GM23338 (cell line): ENCODE results near the gene STON2. TPM values are rescaled to one million over a fixed set of nuclear protein-coding genes. Genes with fewer than 3 reads are reported as not detected.

Experiments
- ATAC-seq: fragments of 200-7000 bp; cut with Tn5 transposase; 3 replicates; pipeline ENCODE4 v1.9.1; 2020
- DNase-seq: peaks from one replicate; pipeline ENCODE4 v3.0.0-alpha.2; 2015; ENCODE audit warnings: low spot score
- H2AFZ ChIP-seq: fragments of 200-600 bp; sonication (generic); 2 replicates; pipeline ENCODE4 v1.8.0; 2016; ENCODE audit warnings: antibody characterized with exemption, mild to moderate bottlenecking, moderate library complexity
- H3F3A ChIP-seq: fragments of 200-600 bp; sonication (generic); replicated peaks from 2 replicates; pipeline ENCODE4 v1.8.0; 2017; ENCODE audit warnings: antibody characterized with exemption, mixed run types, low read depth
- H3K27ac ChIP-seq: fragments of 200-600 bp; sonication (generic); 2 replicates; pipeline ENCODE4 v1.6.1; 2016; ENCODE audit warnings: low read depth
- H3K27me3 ChIP-seq: fragments of 200-600 bp; sonication (generic); 2 replicates; pipeline ENCODE4 v1.8.0; 2016; ENCODE audit warnings: mild to moderate bottlenecking, mixed run types, moderate library complexity; ENCODE audit not compliant: insufficient read depth
- H3K36me3 ChIP-seq: fragments of 200-600 bp; sonication (generic); 2 replicates; pipeline ENCODE4 v1.8.0; 2016; ENCODE audit warnings: mild to moderate bottlenecking; ENCODE audit not compliant: insufficient read depth
- H3K4me1 ChIP-seq: fragments of 200-600 bp; sonication (generic); 2 replicates; pipeline ENCODE4 v1.8.0; 2016; ENCODE audit warnings: mild to moderate bottlenecking, moderate library complexity; ENCODE audit not compliant: insufficient read depth
- H3K4me2 ChIP-seq: fragments of 200-600 bp; sonication (generic); 2 replicates; pipeline ENCODE4 v1.7.1; 2017; ENCODE audit warnings: mixed run types
- H3K4me3 ChIP-seq: fragments of 200-600 bp; sonication (generic); 2 replicates; pipeline ENCODE4 v1.6.1; 2016; ENCODE audit warnings: mixed run types
- H3K79me2 ChIP-seq: fragments of 200-600 bp; sonication (generic); replicated peaks from 2 replicates; pipeline ENCODE4 v1.8.0; 2017; ENCODE audit warnings: mild to moderate bottlenecking; ENCODE audit not compliant: insufficient read depth
- H3K9me2 ChIP-seq: fragments of 200-600 bp; sonication (generic); 2 replicates; pipeline ENCODE4 v1.8.0; 2017; ENCODE audit not compliant: insufficient read depth
- H4K20me1 ChIP-seq: fragments of 200-600 bp; sonication (generic); replicated peaks from 2 replicates; pipeline ENCODE4 v1.8.0; 2017; ENCODE audit warnings: mild to moderate bottlenecking; ENCODE audit not compliant: insufficient read depth
- H3K27ac Mint-ChIP-seq: 2 replicates; pipeline ENCODE4 v1.8.0; 2020; ENCODE audit warnings: inconsistent platforms, mild to moderate bottlenecking, moderate library complexity, mixed read lengths
- H3K27me3 Mint-ChIP-seq: 3 replicates; pipeline ENCODE4 v1.8.0; 2022; ENCODE audit warnings: low read depth, mild to moderate bottlenecking, moderate library complexity, mixed read lengths, inconsistent platforms; ENCODE audit not compliant: insufficient read depth, poor library complexity
- H3K36me3 Mint-ChIP-seq: 3 replicates; pipeline ENCODE4 v1.8.0; 2021; ENCODE audit warnings: low read depth, mild to moderate bottlenecking, inconsistent platforms, moderate library complexity, mixed read lengths
- H3K4me1 Mint-ChIP-seq: 3 replicates; pipeline ENCODE4 v1.8.0; 2020; ENCODE audit warnings: mild to moderate bottlenecking, inconsistent platforms, mixed read lengths
- H3K4me3 Mint-ChIP-seq: 3 replicates; pipeline ENCODE4 v1.8.0; 2021; ENCODE audit warnings: moderate library complexity, mild to moderate bottlenecking, inconsistent platforms, mixed read lengths
- H3K9me3 Mint-ChIP-seq: 3 replicates; pipeline ENCODE4 v1.8.0; 2020; ENCODE audit warnings: moderate library complexity, mild to moderate bottlenecking, inconsistent platforms, mixed read lengths
- CTCF ChIP-seq, 2 experiments: fragments of 200-600 bp in 1 of 2; sonication (generic) in 1 of 2; conservative IDR thresholded peaks; 2 replicates each; pipeline versions ENCODE4 v1.5.1 to v1.6.1; 2016 to 2017; ENCODE audit warnings: antibody characterized with exemption in 2 of 2, low read depth in 2 of 2, mild to moderate bottlenecking in 2 of 2, moderate library complexity in 1 of 2
- EZH2 ChIP-seq: fragments of 200-600 bp; sonication (generic); IDR thresholded peaks from one replicate; pipeline ENCODE4 v1.8.0; 2017; ENCODE audit warnings: antibody characterized with exemption, mild to moderate bottlenecking, low read depth; ENCODE audit not compliant: unreplicated experiment
- EZH2phosphoT487 ChIP-seq: fragments of 200-600 bp; sonication (generic); IDR thresholded peaks from one replicate; pipeline ENCODE4 v1.8.1; 2018; ENCODE audit warnings: antibody characterized with exemption; ENCODE audit not compliant: unreplicated experiment
- STAT1 ChIP-seq: IDR thresholded peaks from one replicate; pipeline ENCODE4 v1.6.1; 2016; ENCODE audit warnings: antibody characterized with exemption; ENCODE audit not compliant: unreplicated experiment
- ZNF114 ChIP-seq: fragments of 250-450 bp; sonication (Bioruptor Pico); IDR thresholded peaks from 2 replicates; pipeline ENCODE4 v1.5.0; 2020; ENCODE audit warnings: mild to moderate bottlenecking, moderate library complexity
- ZNF462 ChIP-seq: fragments of 250-450 bp; sonication (Bioruptor Pico); IDR thresholded peaks from 2 replicates; pipeline ENCODE4 v1.5.0; 2020; ENCODE audit warnings: mild to moderate bottlenecking, moderate library complexity
- polyA plus RNA-seq: library from polyadenylated mRNA; unstranded; fragments of >200 nt; fragmentation: Nextera tagmentation; extraction: Ambion mirVana; gene quantifications from 2 replicates; pipeline ENCODE4 v1.2.1, GENCODE V29; 2016
- total RNA-seq: library from RNA; depleted of rRNA; stranded (reverse); fragments of >200 nt; shearing (Covaris generic); gene quantifications from 2 replicates; pipeline ENCODE4 v1.2.3, GENCODE V29; 2014

STON2 gene
- total and polyA plus RNA-seq, 2 experiments from 2014 or later, result 8.2 to 71.0 TPM

- TF ChIP-seq ZNF462 (CRISPR knock-in tag) (no peak), EZH2phosphoT487 (no peak), ZNF114 (CRISPR knock-in tag) (no peak)
These were observed 32.6 kb downstream of the STON2 start (continued) for GRCh38 chr14:81367563-81367962.

GRCh38 chr14:81366884-81367283 lies 33.2 kb downstream of the STON2 start:
- Histone ChIP-seq H3K4me1 (peaks cover 32% of the 10 kb centered on the region), H3K4me3 (no peak overlapping the region), H3K27ac (no peak overlapping the region), H4K20me1 (no peaks in the 10 kb centered on the region), H3K36me3 (peaks cover 3% of the 10 kb centered on the region; the same call in 1 of the 2 replicates), H3K79me2 (no peaks in the 10 kb centered on the region; the same call in 1 of the 2 replicates), H3K27me3 (no peaks in the 10 kb centered on the region), H3K9me2 (no peaks in the 10 kb centered on the region), H3F3A (0 out of 2 replicates have a peak, but pooled peaks cover 2% of the 10 kb centered on the region), H2AFZ (no peak overlapping the region), H3K4me2 (no peak overlapping the region)
- Mint-ChIP-seq H3K4me1 (peaks cover 35% of the 10 kb centered on the region), H3K4me3 (no peak overlapping the region), H3K27ac (no peak overlapping the region), H3K36me3 (peaks cover 17% of the 10 kb centered on the region; the same call in 2 of the 3 replicates), H3K27me3 (peaks cover 2% of the 10 kb centered on the region), H3K9me3 (no peaks in the 10 kb centered on the region)
- ATAC-seq (no peak), DNase-seq (no peak)
- TF ChIP-seq CTCF (conservative IDR thresholded peaks at IDR 0.05; ENCODE audit: low read depth in 2 of 2), result no peak
- TF ChIP-seq EZH2, result no peak
- no peak for TF ChIP-seq STAT1
